Esophagus squamous epithelium (tissue), 4 donors: ENCODE results near the gene SATB2.

ENCODE experiments used
- CTCF ChIP-seq, 6 experiments: fragments of 450-650 bp in 4 of 6; fragments of 200-600 bp in 2 of 6; sonication (generic) in 2 of 6; IDR thresholded peaks; one replicate each; pipeline ENCODE4 v1.5.1; 2016 to 2019; ENCODE audit warnings: antibody characterized with exemption in 6 of 6, mild to moderate bottlenecking in 4 of 6, moderate library complexity in 4 of 6
- POLR2A ChIP-seq, 4 donors: fragments of 450-650 bp; IDR thresholded peaks; one replicate each; pipeline ENCODE4 v1.6.1; 2017; ENCODE audit warnings: antibody characterized with exemption in 4 of 4, mild to moderate bottlenecking in 4 of 4, moderate library complexity in 3 of 4

GRCh38 chr2:199307461-199307860 is 150.3 kb downstream of the SATB2 start:
- no peak for TF ChIP-seq CTCF (IDR thresholded peaks at IDR 0.05)
- no peak for TF ChIP-seq POLR2A (IDR thresholded peaks at IDR 0.05)
